GM19193 (cell line): ENCODE data around the gene TMEM121B.

Experiments
- POLR2A ChIP-seq: IDR thresholded peaks from 4 replicates; pipeline ENCODE4 v1.6.1; 2011; ENCODE audit not compliant: insufficient read depth, insufficient read length; ENCODE audit errors: extremely low read depth

The TMEM121B gene

DNA sequence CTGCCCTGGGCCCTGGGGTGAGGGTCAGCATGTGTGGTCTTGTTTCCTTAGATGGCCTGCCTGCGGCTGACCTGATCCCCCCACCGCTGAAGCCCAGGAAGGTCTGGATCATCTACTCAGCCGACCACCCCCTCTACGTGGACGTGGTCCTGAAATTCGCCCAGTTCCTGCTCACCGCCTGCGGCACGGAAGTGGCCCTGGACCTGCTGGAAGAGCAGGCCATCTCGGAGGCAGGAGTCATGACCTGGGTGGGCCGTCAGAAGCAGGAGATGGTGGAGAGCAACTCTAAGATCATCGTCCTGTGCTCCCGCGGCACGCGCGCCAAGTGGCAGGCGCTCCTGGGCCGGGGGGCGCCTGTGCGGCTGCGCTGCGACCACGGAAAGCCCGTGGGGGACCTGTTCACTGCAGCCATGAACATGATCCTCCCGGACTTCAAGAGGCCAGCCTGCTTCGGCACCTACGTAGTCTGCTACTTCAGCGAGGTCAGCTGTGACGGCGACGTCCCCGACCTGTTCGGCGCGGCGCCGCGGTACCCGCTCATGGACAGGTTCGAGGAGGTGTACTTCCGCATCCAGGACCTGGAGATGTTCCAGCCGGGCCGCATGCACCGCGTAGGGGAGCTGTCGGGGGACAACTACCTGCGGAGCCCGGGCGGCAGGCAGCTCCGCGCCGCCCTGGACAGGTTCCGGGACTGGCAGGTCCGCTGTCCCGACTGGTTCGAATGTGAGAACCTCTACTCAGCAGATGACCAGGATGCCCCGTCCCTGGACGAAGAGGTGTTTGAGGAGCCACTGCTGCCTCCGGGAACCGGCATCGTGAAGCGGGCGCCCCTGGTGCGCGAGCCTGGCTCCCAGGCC is 12.7 kb downstream of the TMEM121B start:
- no peak for TF ChIP-seq POLR2A

DNA sequence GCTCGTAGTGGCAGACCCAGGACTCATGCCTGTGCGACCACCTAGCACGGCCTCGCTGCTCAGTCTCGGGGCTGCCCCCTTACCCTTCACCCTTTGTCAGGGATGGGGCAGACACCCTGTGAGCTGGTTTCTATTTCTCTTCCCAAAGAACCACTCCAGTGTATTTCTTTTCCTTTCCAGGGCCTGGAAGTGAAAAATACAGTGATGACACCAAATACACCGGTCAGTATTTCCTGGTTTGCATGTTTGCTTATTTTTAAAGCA is 13.7 kb downstream of the TMEM121B start:
- no peak for TF ChIP-seq POLR2A

DNA sequence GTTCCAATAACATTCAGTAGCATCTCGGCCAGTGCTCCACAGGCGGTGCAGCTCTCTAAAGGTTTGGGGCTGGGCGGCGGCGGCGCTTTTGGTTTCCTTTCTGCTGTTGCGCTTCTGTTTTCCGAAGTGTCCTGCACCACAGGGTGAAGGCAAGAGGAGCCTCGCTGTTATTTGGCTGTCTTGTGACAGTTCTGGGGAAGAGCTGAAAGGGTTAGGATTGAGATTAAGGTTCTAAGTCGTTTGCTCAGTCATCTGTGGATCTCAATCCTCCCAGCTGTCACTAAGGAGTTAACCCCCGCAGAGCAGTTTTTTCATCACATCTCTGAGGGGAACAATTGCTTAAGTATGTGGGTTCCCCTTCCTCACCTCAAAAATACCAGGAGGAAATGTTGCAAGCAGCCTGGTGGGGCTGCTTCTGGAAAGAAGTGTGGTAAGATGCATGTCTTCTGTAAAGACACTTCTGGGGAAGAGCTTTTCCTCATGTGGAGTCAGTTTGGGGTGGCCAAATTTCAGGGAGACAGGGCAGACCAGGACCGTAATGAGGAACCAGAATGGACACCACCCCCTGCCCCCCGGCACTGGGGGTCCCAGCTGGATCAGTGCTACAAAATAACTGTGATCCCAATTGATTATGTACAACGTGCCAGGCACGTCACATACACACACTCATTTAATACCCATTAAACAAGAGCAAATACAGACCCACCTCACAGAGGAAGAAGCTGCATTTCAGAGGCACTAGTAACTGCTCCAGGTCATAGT is 14.2 kb downstream of the TMEM121B start:
- no peak for TF ChIP-seq POLR2A

- TF ChIP-seq POLR2A = no peak
Observed at GRCh38 chr22:17106161-17106784, 14.9 kb downstream of the TMEM121B start.

- TF ChIP-seq POLR2A = no peak
Observed at GRCh38 chr22:17105143-17106129, 15.7 kb downstream of the TMEM121B start.

GRCh38 chr22:17104336-17104935 is 16.7 kb downstream of the TMEM121B start:
- no peak for TF ChIP-seq POLR2A

DNA sequence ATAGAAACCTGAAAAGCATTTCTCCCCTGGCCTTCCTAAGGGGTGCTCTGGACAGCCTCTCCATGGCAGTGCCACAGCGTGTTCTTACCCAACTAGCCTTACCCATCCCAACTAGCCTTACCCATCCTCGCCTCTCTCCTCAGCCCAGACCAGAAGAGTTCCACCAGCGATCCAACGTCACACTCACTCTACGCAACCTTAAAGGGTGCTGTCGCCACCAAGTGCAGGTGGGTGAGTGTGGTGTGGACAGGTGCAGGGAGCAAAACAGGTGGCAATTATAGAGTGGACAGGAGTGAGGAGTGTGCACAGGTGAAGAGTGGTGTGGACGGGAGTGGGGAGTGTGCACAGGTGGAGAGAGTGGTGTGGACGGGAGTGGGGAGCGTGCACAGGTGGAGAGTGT is 17.8 kb downstream of the TMEM121B start:
- no peak for TF ChIP-seq POLR2A

DNA sequence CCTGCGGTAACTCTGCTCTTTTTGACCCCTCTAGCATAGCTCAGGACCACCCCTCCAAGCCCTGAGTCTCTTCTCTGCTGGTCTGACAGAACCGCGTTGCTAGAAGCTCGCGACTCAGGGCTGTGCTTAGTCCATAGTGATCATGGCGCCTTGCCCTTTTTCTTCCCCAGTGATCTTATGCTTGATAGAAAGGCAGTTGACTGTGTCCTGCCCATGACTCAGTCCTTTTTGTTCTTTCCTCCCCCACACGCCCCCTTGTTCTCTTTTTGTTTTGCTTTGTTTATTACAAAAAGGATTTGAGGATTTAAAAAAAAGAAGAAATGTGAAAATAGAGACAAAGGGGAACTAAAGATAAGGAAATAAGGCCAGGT is 18.9 kb downstream of the TMEM121B start:
- TF ChIP-seq POLR2A = no peak

- no peak for TF ChIP-seq POLR2A
Observed at GRCh38 chr22:17101475-17102296, 19.5 kb downstream of the TMEM121B start.

- TF ChIP-seq POLR2A = no peak
Observed at GRCh38 chr22:17100621-17101020, 20.5 kb downstream of the TMEM121B start.

DNA sequence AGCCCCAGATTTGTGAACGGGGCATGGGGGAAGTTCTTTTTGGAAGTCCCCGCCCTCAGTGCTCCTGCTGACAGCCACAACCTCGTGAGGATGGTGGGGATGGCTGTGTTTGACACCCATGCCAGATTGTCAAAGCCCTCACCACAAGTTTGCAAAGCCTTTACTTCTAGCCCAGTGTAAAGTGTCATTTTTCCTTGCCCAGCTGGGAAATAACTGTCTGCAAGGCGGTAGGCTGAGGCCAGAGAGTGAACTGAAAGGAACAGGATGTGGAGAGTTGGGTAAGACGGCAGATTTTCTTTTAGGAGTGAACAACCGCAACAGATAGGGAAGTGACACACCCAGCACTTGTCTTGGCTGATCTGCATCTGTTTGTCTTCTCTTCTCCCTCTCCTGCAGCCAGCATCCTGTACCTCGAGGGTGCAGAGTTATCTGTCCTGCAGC is 22.8 kb downstream of the TMEM121B start:
- TF ChIP-seq POLR2A = no peak

GRCh38 chr22:17097701-17098100 is 23.5 kb downstream of the TMEM121B start:
- TF ChIP-seq POLR2A = no peak

- no peak for TF ChIP-seq POLR2A
Observed at GRCh38 chr22:17097062-17097461, 24.1 kb downstream of the TMEM121B start.
